Breast epithelium (tissue), 4 donors: ENCODE measurements around the gene ARF6. TPM values are rescaled to one million over a fixed set of nuclear protein-coding genes. Genes with fewer than 3 reads are reported as not detected.

Experiments used
- DNase-seq, 2 donors: peaks; one replicate each; pipeline ENCODE4 v3.0.0-alpha.2; 2019; ENCODE audit warnings: low spot score in 2 of 2
- H3K27ac ChIP-seq, 2 donors: fragments of 200-600 bp; sonication (generic) in 1 of 2; one replicate each; pipeline ENCODE4 v1.5.1; 2016 to 2019; ENCODE audit warnings: mild to moderate bottlenecking in 1 of 2
- H3K27me3 ChIP-seq, 2 donors: fragments of 200-600 bp; sonication (generic) in 1 of 2; one replicate each; pipeline versions ENCODE4 v1.5.1 to v1.6.0; 2017 to 2019; ENCODE audit warnings: control low read depth in 1 of 2, mild to moderate bottlenecking in 1 of 2
- H3K36me3 ChIP-seq: fragments of 200-600 bp; one replicate; pipeline ENCODE4 v1.5.1; 2019
- H3K4me1 ChIP-seq, 2 donors: fragments of 200-600 bp; sonication (generic); one replicate each; pipeline ENCODE4 v1.5.1; 2016 to 2019; ENCODE audit warnings: control low read depth in 1 of 2
- H3K4me3 ChIP-seq, 3 donors: fragments of 200-600 bp; sonication (generic); 1 replicate in 2 of 3; 2 replicates in 1 of 3; pipeline ENCODE4 v1.5.1; 2016 to 2019; ENCODE audit warnings: mild to moderate bottlenecking in 3 of 3, moderate library complexity in 2 of 3
- H3K9me3 ChIP-seq, 2 donors: fragments of 200-600 bp; sonication (generic) in 1 of 2; one replicate each; pipeline ENCODE4 v1.5.1; 2016 to 2019; ENCODE audit warnings: control low read depth in 1 of 2
- POLR2A ChIP-seq: fragments of 450-650 bp; IDR thresholded peaks from one replicate; pipeline ENCODE4 v1.6.1; 2016; ENCODE audit warnings: antibody characterized with exemption, mild to moderate bottlenecking, moderate library complexity
- POLR2AphosphoS5 ChIP-seq, 3 donors: sonication (generic); formaldehyde crosslinking; IDR thresholded peaks; one replicate each; pipeline ENCODE4 v1.6.1; 2017; ENCODE audit warnings: antibody characterized with exemption in 3 of 3
- intact Hi-C: fragments of 100-400 bp; cut with DNase I; formaldehyde crosslinking; loops from one replicate; pipeline ENCODE4 v1.15.1; 2023; ENCODE audit warnings: low total_unique reads
- total RNA-seq, 3 donors: library from RNA; depleted of rRNA; stranded (reverse); fragments of >200 nt; gene quantifications; one replicate each; pipeline ENCODE4 v1.1.0, GENCODE V29; 2016
- TF ChIP-seq, protein P1 (sequence below), 3 donors: fragments of 450-650 bp; IDR thresholded peaks; one replicate each; pipeline ENCODE4 v1.5.1; 2016 to 2017; ENCODE audit warnings: antibody characterized with exemption in 3 of 3, mild to moderate bottlenecking in 3 of 3, moderate library complexity in 3 of 3

The ARF6 gene
- total RNA-seq, 3 donors from 2014 or later: 39.2 to 63.8 (median 44.2) TPM

- no peak for TF ChIP-seq POLR2A
- TF ChIP-seq, protein P1, sequence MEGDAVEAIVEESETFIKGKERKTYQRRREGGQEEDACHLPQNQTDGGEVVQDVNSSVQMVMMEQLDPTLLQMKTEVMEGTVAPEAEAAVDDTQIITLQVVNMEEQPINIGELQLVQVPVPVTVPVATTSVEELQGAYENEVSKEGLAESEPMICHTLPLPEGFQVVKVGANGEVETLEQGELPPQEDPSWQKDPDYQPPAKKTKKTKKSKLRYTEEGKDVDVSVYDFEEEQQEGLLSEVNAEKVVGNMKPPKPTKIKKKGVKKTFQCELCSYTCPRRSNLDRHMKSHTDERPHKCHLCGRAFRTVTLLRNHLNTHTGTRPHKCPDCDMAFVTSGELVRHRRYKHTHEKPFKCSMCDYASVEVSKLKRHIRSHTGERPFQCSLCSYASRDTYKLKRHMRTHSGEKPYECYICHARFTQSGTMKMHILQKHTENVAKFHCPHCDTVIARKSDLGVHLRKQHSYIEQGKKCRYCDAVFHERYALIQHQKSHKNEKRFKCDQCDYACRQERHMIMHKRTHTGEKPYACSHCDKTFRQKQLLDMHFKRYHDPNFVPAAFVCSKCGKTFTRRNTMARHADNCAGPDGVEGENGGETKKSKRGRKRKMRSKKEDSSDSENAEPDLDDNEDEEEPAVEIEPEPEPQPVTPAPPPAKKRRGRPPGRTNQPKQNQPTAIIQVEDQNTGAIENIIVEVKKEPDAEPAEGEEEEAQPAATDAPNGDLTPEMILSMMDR (IDR thresholded peaks at IDR 0.05): no peak
- no peak for TF ChIP-seq POLR2AphosphoS5 (IDR thresholded peaks at IDR 0.05)
- H3K27me3 ChIP-seq: no peaks in the 10 kb centered on the region
- H3K36me3 ChIP-seq: no peaks in the 10 kb centered on the region
- intact Hi-C loops: no loop called here
- H3K4me3 ChIP-seq: no peak overlapping the region
- no peaks in the 10 kb centered on the region for H3K4me1 ChIP-seq
- no peaks in the 10 kb centered on the region for H3K9me3 ChIP-seq
- no peak for DNase-seq
- H3K27ac ChIP-seq: no peak overlapping the region
Observed at GRCh38 chr14:49923442-49923841, 30.6 kb downstream of the ARF6 start.

GRCh38 chr14:49923881-49924280, 31.0 kb downstream of the ARF6 start:
- no peak overlapping the region for H3K4me3 ChIP-seq
- TF ChIP-seq POLR2AphosphoS5 (IDR thresholded peaks at IDR 0.05) (no peak), POLR2A (no peak)
- TF ChIP-seq, protein P1 (IDR thresholded peaks at IDR 0.05): no peak
- intact Hi-C loops: no loop called here
- no peaks in the 10 kb centered on the region for H3K4me1 ChIP-seq
- no peaks in the 10 kb centered on the region for H3K36me3 ChIP-seq
- no peaks in the 10 kb centered on the region for H3K27me3 ChIP-seq
- H3K27ac ChIP-seq: no peak overlapping the region
- no peak for DNase-seq
- no peaks in the 10 kb centered on the region for H3K9me3 ChIP-seq

DNA sequence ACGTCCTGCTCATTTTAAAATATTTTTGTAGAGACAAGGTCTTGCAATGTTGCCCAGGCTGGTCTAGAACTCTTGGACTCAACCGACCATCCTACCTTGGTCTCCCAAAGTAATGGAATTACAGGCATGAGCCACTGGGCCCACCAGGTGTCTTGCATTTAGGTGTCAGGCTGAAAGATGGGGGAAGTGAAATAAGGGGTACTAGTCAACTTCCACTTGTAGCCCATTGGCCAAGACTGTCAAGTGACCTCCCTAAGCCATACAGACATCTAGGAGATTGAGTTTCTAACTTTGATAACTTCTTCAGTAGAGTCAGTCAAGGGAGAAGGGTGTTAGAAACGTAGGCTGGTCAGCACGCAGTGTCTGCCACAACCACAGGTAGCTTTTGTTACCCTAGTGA, 32.0 kb downstream of the ARF6 start:
- Histone ChIP-seq H3K4me3 (no peak overlapping the region), H3K9me3 (no peaks in the 10 kb centered on the region), H3K36me3 (no peaks in the 10 kb centered on the region), H3K4me1 (no peaks in the 10 kb centered on the region), H3K27ac (no peak overlapping the region), H3K27me3 (no peaks in the 10 kb centered on the region)
- intact Hi-C loops: no loop called here
- no peak for DNase-seq
- TF ChIP-seq POLR2A (no peak), POLR2AphosphoS5 (IDR thresholded peaks at IDR 0.05) (no peak)
- TF ChIP-seq, protein P1 (IDR thresholded peaks at IDR 0.05): no peak

- Histone ChIP-seq H3K4me3 (no peak overlapping the region), H3K4me1 (no peaks in the 10 kb centered on the region), H3K9me3 (no peaks in the 10 kb centered on the region), H3K36me3 (no peaks in the 10 kb centered on the region), H3K27me3 (no peaks in the 10 kb centered on the region), H3K27ac (no peak overlapping the region)
- TF ChIP-seq POLR2A: no peak
- TF ChIP-seq, protein P1 (IDR thresholded peaks at IDR 0.05): no peak
- TF ChIP-seq POLR2AphosphoS5 (IDR thresholded peaks at IDR 0.05): no peak
- DNase-seq: no peak
- intact Hi-C loops: no loop called here
Observed at GRCh38 chr14:49926803-49927202, 33.9 kb downstream of the ARF6 start.

GRCh38 chr14:49928015-49928414, 35.1 kb downstream of the ARF6 start:
- Histone ChIP-seq H3K4me1 (no peaks in the 10 kb centered on the region), H3K27me3 (no peaks in the 10 kb centered on the region), H3K4me3 (no peak overlapping the region), H3K27ac (no peak overlapping the region), H3K9me3 (no peaks in the 10 kb centered on the region), H3K36me3 (no peaks in the 10 kb centered on the region)
- intact Hi-C loops: no loop called here
- TF ChIP-seq POLR2A (no peak), POLR2AphosphoS5 (IDR thresholded peaks at IDR 0.05) (no peak)
- TF ChIP-seq, protein P1 (IDR thresholded peaks at IDR 0.05): no peak
- no peak for DNase-seq
